Bronchial epithelial cell (primary cell): ENCODE data around the gene TTYH2. TPM values are rescaled to one million over a fixed set of nuclear protein-coding genes. Genes with fewer than 3 reads are reported as not detected.

Experiments
- DNase-seq: peaks from one replicate; pipeline ENCODE4 v3.0.0-alpha.2; 2010; ENCODE audit warnings: low read depth
- FAIRE-seq: peaks from 2 replicates; lab custom pipeline; 2011; peaks lifted over from hg19 to GRCh38; lab: Jason Lieb, UNC
- H3K27me3 ChIP-seq: 2 replicates; pipeline ENCODE4 v1.5.1; 2011; ENCODE audit warnings: low read length; ENCODE audit not compliant: control insufficient read depth, insufficient read depth
- H3K36me3 ChIP-seq: 2 replicates; pipeline ENCODE4 v1.5.1; 2011; ENCODE audit warnings: low read length; ENCODE audit not compliant: control insufficient read depth, insufficient read depth
- H3K4me3 ChIP-seq: 2 replicates; pipeline ENCODE4 v1.5.1; 2011; ENCODE audit warnings: mild to moderate bottlenecking, low read depth, low read length, control low read depth
- total RNA-seq: library from RNA; depleted of rRNA; stranded (reverse); fragments of >200 nt; gene quantifications from 2 replicates; pipeline ENCODE4 v1.2.1, GENCODE V29; 2014
- TF ChIP-seq, protein P1 (sequence below): IDR thresholded peaks from 2 replicates; pipeline ENCODE4 v1.5.1; 2011; ENCODE audit warnings: mild to moderate bottlenecking, moderate library complexity, low read length, control low read depth, inconsistent platforms; ENCODE audit not compliant: insufficient read depth, severe bottlenecking

TTYH2 gene
- total RNA-seq, 1 donor from 2014 or later = 2.4 TPM

DNA sequence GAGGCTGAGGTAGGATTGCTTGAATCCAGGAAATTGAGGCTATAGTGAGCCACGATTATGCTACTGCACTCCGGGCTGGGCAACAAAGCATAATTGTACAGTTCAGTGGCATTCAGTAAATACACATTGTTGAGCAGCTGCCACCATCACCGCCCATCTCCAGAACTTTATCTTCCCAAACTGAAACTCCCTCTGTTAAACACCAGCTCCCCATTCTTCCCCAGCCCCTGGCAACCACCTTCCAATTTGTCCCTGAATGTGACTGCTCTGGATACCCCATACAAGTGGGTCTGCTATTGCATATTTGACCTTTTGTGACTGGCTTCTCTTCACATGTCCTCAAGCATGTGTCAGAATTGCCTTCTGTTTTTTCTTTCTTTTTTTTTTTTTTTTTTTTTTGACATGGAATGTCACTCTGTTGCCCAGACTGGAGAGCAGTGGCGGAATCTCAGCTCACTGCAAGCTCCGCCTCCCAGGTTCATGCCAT, 7.0 kb upstream of the TTYH2 start:
- DNase-seq = no peak
- TF ChIP-seq, protein P1, sequence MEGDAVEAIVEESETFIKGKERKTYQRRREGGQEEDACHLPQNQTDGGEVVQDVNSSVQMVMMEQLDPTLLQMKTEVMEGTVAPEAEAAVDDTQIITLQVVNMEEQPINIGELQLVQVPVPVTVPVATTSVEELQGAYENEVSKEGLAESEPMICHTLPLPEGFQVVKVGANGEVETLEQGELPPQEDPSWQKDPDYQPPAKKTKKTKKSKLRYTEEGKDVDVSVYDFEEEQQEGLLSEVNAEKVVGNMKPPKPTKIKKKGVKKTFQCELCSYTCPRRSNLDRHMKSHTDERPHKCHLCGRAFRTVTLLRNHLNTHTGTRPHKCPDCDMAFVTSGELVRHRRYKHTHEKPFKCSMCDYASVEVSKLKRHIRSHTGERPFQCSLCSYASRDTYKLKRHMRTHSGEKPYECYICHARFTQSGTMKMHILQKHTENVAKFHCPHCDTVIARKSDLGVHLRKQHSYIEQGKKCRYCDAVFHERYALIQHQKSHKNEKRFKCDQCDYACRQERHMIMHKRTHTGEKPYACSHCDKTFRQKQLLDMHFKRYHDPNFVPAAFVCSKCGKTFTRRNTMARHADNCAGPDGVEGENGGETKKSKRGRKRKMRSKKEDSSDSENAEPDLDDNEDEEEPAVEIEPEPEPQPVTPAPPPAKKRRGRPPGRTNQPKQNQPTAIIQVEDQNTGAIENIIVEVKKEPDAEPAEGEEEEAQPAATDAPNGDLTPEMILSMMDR = no peak
- FAIRE-seq = no peak
- Histone ChIP-seq H3K36me3 (peaks cover 21% of the 10 kb centered on the region), H3K27me3 (no peaks in the 10 kb centered on the region), H3K4me3 (no peak overlapping the region)

DNA sequence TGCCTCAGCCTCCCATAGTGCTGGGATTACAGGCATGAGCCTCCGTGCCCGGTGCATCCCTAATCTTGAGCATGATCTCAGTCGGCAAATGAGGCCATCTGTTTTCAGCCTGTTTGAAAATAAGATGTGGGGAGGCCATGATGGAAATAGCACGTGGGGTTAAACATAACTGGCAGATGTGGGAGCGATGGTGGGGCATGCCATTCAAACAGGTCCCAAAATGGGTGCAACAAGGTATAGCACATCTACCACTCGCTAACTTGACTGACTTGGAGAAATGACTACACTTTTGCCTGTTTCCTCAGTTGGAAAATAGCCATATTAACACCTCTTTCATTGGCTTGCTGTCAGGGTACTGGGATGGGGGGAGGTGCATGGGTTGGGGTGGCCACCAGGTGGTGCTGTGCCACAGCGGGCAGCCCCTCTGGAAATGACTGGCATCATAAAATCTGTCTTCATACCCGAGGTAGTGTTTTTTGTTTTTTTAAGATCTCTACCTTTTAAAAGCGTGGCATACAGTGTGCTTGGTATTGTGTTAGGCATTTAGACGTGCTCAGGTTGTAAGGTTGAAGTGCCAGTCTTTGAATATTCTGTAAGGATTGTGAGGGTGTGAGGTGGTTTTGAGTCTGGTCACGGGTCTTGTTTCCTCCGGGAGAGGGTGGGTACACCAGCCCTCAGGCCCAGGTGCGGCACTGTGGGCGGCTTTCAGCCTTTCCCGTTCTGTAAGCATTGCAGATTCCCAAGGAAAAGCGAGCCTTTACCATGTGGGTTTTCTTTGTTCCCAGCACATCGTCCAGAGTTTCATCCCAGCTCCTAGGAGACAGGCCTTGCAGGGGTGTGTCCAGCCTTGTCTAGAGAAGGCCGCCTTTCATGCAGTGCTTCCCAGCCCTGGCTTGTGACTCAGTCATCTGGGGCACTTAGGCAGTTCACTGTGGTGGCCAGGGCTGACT, 2.9 kb upstream of the TTYH2 start:
- FAIRE-seq (peak; percentile 64), DNase-seq (peak; percentile 53)
- Histone ChIP-seq H3K36me3 (peaks cover 15% of the 10 kb centered on the region), H3K27me3 (peaks cover 3% of the 10 kb centered on the region), H3K4me3 (no peak overlapping the region)
- TF ChIP-seq, protein P1 = peak; percentile 96

DNA sequence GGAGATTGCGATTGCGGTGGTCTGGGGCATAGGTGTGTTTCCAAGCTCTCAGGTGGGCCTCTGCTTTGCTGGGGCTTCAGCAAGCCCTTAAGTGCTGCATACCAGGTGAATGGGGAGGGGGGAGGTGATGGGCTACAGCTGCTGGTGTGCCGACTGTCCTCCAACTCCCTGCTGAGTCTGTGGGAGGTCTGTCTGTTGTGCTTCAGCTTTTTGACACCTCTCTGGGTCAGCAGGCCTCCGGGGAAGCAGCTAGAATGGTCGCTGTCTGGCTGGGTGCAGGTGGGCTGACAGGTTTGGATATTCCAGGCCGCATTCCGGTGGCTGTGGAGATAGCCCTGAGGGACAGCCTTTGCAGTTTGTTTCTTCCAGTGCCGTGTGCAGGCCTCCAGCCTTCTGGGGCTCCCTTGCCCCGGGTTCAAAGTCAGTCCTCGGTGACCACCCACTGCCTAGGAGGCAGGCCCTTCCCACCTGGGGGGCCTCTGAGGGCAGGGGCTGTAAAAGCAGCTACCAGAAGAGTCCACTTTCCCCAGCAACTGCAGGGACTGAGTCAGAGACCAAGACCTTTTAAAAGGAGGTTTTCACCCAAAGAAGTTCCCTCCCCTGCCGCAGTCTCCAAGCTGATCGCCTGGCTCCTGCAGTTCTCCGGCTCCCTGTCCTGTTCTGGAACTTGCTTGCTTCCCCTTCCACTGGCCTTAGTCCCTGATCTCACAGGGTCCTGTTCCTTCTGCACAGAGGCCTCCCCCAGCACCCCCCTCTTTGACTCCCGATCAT, 2.0 kb upstream of the TTYH2 start:
- Histone ChIP-seq H3K4me3 (no peak overlapping the region), H3K36me3 (peaks cover 13% of the 10 kb centered on the region), H3K27me3 (peaks cover 3% of the 10 kb centered on the region)
- DNase-seq (no peak), FAIRE-seq (no peak)
- TF ChIP-seq, protein P1 = no peak

DNA sequence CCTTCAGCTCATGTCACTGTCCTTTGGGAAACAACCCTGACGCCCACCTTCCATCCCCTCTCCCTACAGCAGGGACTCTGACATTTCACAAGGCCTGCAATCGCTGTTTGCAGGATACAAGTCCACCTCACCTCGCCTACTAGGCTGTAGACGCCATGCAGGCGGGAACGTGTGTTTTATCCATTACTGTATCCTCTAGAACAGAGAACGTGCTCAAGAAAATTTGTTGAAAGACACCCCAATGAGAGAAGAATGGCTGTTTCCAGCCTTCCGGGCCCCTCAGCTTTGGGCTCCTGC, 1.5 kb upstream of the TTYH2 start:
- FAIRE-seq (no peak), DNase-seq (no peak)
- TF ChIP-seq, protein P1 = no peak
- peaks cover 10% of the 10 kb centered on the region for H3K36me3 ChIP-seq
- H3K4me3 ChIP-seq = no peak overlapping the region
- peaks cover 3% of the 10 kb centered on the region for H3K27me3 ChIP-seq

DNA sequence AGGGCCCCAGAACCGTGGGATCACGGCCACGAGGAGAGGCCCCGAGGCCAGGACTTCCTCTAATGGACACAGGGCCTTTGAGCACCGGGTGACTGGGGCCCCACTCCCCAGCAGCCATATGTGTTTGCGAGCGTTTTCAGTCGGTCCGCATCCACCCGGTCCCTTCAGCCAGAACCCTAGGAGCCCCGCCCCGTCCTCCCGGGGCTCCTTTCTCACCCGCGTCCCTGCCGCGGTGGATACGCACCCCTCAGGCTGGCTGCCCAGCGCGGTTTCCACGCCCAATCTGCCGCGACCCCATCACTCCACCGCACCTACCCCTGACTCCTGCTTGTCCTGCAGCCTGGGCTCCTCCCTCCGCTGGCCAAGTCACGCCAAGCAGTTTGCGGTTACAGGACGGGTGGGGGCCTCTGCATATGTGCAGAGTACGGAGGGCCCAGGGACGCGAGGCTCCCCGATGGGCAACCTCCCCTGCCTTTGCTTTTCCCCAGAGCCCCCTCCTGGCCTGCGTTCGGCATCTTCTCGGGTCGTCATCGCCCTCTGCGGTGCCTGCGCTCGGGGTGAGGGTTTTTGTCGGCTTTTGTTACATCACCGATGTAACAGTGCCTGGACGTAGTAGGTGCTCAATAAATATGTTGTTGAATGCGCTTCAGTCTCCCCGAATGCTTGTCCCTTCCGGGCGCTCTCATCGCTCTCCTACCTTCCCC, 1.0 kb upstream of the TTYH2 start:
- TF ChIP-seq, protein P1 = no peak
- peaks cover 9% of the 10 kb centered on the region for H3K36me3 ChIP-seq
- peaks cover 3% of the 10 kb centered on the region for H3K27me3 ChIP-seq
- no peak for FAIRE-seq
- peak overlapping the region; percentile 47 for H3K4me3 ChIP-seq
- DNase-seq = no peak
